ENCODE measurements around the gene ADARB2.

DNA sequence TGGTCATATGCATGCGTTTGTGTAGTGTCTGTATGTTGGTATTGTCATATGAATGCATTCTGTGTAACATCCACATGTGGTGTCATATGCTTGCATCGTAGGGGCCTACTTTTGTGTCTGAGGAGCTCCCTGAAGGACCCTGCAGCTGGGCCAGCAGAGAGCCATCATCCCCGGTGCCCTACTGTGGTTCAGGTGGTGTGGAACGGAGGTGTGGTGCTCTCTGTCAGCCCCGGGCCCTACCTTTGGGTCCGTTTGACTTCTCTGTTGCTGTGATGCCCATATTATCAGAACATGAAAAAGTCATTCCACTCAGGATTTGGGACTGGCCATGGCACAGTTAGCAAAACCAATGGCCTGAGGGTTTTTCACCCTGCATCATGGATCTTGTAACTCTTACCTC lies 217.9 kb downstream of the ADARB2 start:
- TF ChIP-seq POLR2A (IDR thresholded peaks at IDR 0.05) = no peak
- TF ChIP-seq, protein P1, sequence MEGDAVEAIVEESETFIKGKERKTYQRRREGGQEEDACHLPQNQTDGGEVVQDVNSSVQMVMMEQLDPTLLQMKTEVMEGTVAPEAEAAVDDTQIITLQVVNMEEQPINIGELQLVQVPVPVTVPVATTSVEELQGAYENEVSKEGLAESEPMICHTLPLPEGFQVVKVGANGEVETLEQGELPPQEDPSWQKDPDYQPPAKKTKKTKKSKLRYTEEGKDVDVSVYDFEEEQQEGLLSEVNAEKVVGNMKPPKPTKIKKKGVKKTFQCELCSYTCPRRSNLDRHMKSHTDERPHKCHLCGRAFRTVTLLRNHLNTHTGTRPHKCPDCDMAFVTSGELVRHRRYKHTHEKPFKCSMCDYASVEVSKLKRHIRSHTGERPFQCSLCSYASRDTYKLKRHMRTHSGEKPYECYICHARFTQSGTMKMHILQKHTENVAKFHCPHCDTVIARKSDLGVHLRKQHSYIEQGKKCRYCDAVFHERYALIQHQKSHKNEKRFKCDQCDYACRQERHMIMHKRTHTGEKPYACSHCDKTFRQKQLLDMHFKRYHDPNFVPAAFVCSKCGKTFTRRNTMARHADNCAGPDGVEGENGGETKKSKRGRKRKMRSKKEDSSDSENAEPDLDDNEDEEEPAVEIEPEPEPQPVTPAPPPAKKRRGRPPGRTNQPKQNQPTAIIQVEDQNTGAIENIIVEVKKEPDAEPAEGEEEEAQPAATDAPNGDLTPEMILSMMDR (IDR thresholded peaks at IDR 0.05) = no peak
